GM19463 (cell line): ENCODE results near the gene PPP1R14B.
A peak's percentile ranks its signal among the peaks of the same experiment; 100 is the strongest.

Experiments used
- ATAC-seq: cut with Tn5 transposase; IDR thresholded peaks from one replicate; pipeline ENCODE4 v1.9.1; 2021; ENCODE audit warnings: mild to moderate bottlenecking, moderate library complexity; ENCODE audit not compliant: unreplicated experiment

Gene PPP1R14B

GRCh38 chr11:64232182-64232966 lies 14.4 kb downstream of the PPP1R14B start:
- ATAC-seq, result no peak

DNA sequence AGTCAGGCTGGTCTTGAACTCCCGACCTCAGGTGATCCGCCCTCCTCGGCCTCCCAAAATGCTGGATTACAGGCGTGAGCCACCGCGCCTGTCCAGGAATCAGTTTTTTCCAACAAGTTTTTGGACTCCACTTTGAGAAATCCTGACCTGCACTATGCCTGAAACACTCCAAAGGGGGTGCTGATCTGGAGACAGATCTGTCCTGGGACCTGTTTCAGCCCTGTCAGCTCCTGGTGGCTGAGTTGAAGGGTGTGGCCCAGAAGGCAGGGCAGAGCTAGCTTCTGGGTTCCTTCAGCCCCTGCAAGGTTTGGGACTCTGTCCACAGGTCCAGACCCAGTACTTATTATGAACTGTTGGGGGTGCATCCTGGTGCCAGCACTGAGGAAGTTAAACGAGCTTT lies 15.2 kb downstream of the PPP1R14B start:
- no peak for ATAC-seq

- ATAC-seq, result no peak
Observed at GRCh38 chr11:64230985-64231365, 15.8 kb downstream of the PPP1R14B start.

- ATAC-seq, result peak; percentile 38
Observed at GRCh38 chr11:64230171-64230984, 16.4 kb downstream of the PPP1R14B start, which contains the start of gene DNAJC4. TSS of gene DNAJC4 (plus strand) at chr11:64230548. CDS start at chr11:64230855, 307 bp downstream.

DNA sequence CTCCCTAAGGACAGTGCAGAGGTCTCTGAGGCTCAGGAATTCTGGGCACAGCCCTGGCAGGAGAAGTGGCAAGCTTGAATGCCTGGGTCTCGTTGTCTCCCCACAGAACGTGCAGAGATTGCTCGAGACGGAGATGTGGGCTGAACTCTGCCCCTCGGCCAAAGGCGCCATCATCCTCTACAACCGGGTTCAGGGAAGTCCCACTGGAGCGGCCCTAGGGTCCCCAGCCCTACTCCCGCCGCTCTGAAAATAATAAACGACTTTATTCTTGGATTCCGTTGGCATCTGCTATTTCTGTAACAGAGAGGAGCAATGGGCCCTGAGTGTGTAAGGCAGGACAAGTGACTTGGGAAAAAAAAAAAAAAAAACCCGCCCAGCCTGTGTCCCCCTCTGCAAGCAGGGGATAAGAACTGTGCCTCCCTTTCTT lies 17.0 kb downstream of the PPP1R14B start:
- no peak for ATAC-seq

DNA sequence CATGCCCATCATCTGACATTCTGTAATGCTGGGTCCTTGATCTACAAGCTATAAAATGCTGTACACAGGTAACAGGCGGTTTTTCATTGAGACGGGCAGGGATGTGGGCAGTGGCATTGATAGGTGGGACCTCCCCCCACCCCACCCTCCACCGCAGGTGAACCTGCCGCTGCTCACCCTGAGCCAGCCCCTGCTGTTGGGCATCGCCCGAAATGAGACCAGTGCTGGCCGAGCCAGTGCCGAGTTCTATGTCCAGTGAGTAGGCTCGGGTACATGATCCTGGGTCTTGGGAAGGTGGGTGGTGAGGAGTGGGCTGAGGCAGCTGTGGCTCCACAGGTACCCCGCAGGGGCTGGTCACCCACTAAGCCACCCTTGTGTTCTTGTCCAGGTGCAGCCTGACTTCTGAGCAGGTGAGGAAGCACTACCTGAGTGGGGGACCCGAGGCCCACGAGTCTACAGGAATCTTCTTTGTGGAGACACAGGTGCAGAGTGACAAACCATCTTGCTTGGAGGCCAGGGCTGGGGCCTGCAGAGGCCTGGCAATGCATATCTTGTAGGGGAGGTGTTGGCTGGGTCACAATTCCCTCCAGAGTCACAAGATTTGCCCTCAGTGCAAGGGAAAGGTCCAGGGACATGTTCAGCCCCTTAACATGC lies 17.5 kb downstream of the PPP1R14B start:
- no peak for ATAC-seq

DNA sequence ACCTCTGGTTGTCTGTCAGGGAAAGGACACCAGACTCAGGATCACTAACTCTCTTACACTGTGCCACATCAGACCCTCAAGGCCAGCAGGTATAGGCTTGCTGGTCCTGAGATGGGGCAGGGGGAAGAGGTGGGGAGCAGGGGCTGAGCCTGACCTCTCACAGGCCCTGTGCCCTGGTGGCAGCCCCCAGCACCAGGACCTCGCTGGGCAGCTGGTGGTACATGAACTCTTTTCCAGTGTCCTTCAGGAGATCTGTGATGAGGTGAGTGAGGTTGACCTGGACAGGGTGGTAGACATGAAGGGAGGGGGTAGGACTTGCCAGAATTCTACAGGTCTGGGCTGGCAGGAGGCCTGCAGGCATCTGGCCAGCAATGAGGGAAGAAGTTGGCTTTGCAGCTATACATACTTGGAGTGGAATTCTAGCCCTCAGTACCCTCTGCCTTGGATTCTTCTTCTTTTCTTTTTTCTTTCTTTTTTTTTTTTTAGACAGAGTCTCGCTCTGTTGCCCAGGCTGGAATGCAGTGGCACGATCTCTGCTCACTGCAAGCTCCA lies 19.3 kb downstream of the PPP1R14B start:
- no peak for ATAC-seq

GRCh38 chr11:64226507-64227051 lies 20.2 kb downstream of the PPP1R14B start:
- peak; percentile 34 for ATAC-seq

- peak; percentile 53 for ATAC-seq
Observed at GRCh38 chr11:64225608-64226506, 20.9 kb downstream of the PPP1R14B start, which contains the start of the genes NUDT22 and TRPT1. TSS of gene NUDT22 (plus strand) at chr11:64226274. CDS start at chr11:64226653, 379 bp downstream. TSS of gene TRPT1 (minus strand) at chr11:64226186. CDS start at chr11:64225860, 326 bp downstream.

GRCh38 chr11:64224891-64225607 lies 21.7 kb downstream of the PPP1R14B start:
- ATAC-seq, result no peak

DNA sequence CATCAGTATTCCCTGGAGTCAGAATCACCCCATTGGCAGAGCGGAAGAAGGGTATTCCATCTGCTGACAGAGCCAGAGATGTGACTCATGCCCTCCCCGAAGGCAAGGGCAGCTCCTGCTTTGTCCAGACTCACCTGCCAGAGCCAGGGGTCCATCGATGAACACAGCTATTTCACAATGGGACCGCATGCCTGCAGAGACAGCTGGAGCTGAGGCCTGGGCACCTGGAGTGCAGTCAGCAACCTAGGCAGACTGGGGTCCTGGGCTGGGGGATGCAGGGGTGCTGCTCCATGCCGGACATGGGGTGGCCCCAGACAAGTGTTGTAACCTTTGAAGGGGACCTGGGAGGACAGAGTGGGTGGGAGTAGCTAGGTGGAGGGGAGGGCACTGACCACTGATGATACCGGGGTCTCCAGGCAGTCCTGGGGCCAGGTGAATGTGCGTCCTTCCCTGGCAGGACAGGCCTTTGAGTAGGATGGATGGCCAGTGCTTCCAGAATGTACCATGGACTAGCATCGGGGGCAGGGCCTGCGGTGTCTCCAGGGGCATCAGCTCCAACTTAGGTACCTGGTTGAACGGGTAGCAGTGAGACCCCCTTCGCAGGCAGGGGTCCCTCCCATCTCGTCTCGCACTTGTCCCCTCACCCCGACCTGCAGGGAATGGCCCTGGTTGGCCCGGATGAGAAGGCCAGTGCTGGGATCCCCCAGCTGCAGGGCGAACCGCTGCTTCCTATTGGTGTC lies 22.4 kb downstream of the PPP1R14B start:
- ATAC-seq, result no peak

DNA sequence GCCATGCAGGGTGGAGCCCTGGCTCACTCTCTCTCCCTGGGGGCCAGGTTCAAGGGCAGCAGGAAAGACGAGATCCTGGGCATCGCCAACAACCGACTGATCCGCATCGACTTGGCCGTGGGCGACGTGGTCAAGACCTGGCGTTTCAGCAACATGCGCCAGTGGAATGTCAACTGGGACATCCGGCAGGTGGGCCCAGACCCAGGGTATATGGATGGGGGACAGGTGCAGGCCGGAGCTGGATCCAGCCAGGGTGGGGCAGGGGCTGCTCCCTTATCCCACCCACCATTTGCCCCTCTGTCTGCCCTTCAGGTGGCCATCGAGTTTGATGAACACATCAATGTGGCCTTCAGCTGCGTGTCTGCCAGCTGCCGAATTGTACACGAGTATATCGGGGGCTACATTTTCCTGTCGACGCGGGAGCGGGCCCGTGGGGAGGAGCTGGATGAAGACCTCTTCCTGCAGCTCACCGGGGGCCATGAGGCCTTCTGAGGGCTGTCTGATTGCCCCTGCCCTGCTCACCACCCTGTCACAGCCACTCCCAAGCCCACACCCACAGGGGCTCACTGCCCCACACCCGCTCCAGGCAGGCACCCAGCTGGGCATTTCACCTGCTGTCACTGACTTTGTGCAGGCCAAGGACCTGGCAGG lies 23.6 kb downstream of the PPP1R14B start:
- ATAC-seq, result no peak

- ATAC-seq, result no peak
Observed at GRCh38 chr11:64222651-64223000, 24.1 kb downstream of the PPP1R14B start.

DNA sequence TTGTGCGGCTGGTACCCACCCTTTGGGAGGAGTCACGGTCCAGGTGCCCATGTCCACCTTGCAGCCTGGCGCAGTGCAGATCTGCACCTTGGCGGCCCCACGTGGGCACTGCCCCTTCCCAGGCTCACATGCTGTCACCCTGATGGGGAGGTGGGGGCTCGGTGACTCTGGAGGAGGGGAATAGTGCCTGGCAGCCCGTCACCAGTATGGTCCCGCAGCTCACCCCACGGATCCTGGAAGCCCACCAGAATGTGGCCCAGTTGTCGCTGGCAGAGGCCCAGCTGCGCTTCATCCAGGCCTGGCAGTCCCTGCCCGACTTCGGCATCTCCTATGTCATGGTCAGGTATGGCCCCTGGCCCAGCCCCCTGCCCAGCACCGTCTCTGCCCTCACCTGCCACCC lies 25.9 kb downstream of the PPP1R14B start:
- ATAC-seq, result no peak

DNA sequence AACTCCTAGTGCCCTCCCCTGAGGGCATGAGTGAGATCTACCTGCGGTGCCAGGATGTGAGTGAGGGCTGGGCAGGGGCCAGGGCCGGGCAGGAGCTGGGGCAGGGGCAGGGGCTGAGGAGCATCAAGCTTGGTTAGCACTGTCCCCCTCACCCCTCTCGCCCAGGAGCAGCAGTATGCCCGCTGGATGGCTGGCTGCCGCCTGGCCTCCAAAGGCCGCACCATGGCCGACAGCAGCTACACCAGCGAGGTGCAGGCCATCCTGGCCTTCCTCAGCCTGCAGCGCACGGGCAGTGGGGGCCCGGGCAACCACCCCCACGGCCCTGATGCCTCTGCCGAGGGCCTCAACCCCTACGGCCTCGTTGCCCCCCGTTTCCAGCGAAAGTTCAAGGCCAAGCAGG lies 26.5 kb downstream of the PPP1R14B start:
- ATAC-seq, result no peak

- no peak for ATAC-seq
Observed at GRCh38 chr11:64219755-64220154, 27.0 kb downstream of the PPP1R14B start.

GRCh38 chr11:64219354-64219684 lies 27.4 kb downstream of the PPP1R14B start:
- no peak for ATAC-seq
